ENCODE measurements around the gene SMARCD1.

- no peak for TF ChIP-seq CTCF (IDR thresholded peaks at IDR 0.05)
- no peak for TF ChIP-seq POLR2AphosphoS5 (IDR thresholded peaks at IDR 0.05; ENCODE audit: low read depth, low read length)
- TF ChIP-seq SIN3A (IDR thresholded peaks at IDR 0.05; ENCODE audit: borderline replicate concordance, insufficient read depth, low read depth, low read length) = no peak
- no peak for TF ChIP-seq REST (IDR thresholded peaks at IDR 0.05; ENCODE audit: insufficient read depth in 1 of 2, low read depth in 2 of 2, low read length in 1 of 2)
- no peak for TF ChIP-seq TCF7L2 (IDR thresholded peaks at IDR 0.05; ENCODE audit: low read depth, low read length)
Observed at GRCh38 chr12:50042693-50043092, 42.4 kb upstream of the SMARCD1 start.

Measured in Panc1 (cell line).